MCF 10A (cell line): Measurements from ENCODE around the gene NYNRIN. TPM values are rescaled to one million over a fixed set of nuclear protein-coding genes. Genes with fewer than 3 reads are reported as not detected.

Experiments
- BruUV-seq: library from RNA; stranded (reverse); fragments of 400-500 nt; replicated peaks from 2 replicates; lab custom pipeline; 2021; lab: Mats Ljungman, UMichigan
- CTCF ChIA-PET: fragments of 300-600 bp; sonication (Branson Sonifier 250); formaldehyde crosslinking; extraction: SDS; loops from one replicate; lab custom pipeline; 2021; ENCODE audit warnings: antibody characterized with exemption, inconsistent platforms; lab: Yijun Ruan, JAX
- POLR2A ChIA-PET: fragments of 300-600, 350-650 bp; sonication (Branson Sonifier 250); formaldehyde crosslinking; extraction: SDS; loops from one replicate; lab custom pipeline; 2020; ENCODE audit warnings: antibody characterized with exemption, inconsistent platforms; lab: Yijun Ruan, JAX
- DNase-seq: peaks from one replicate; pipeline ENCODE4 v3.0.0-alpha.2; 2018; ENCODE audit not compliant: unreplicated experiment
- H3K27ac Mint-ChIP-seq: one replicate; pipeline ENCODE4 v1.8.0; 2022; ENCODE audit warnings: mild to moderate bottlenecking, low read depth, mixed read lengths; ENCODE audit not compliant: unreplicated experiment
- H3K27me3 Mint-ChIP-seq: one replicate; pipeline ENCODE4 v1.8.0; 2022; ENCODE audit warnings: mixed read lengths; ENCODE audit not compliant: insufficient read depth, unreplicated experiment
- H3K36me3 Mint-ChIP-seq: one replicate; pipeline ENCODE4 v1.8.0; 2022; ENCODE audit warnings: mild to moderate bottlenecking, moderate library complexity, mixed read lengths; ENCODE audit not compliant: insufficient read depth, unreplicated experiment
- H3K4me1 Mint-ChIP-seq: one replicate; pipeline ENCODE4 v1.8.0; 2022; ENCODE audit warnings: mixed read lengths; ENCODE audit not compliant: insufficient read depth, unreplicated experiment
- H3K4me3 Mint-ChIP-seq: one replicate; pipeline ENCODE4 v1.8.0; 2022; ENCODE audit warnings: mild to moderate bottlenecking, moderate library complexity, mixed read lengths; ENCODE audit not compliant: unreplicated experiment
- H3K9me3 Mint-ChIP-seq: one replicate; pipeline ENCODE4 v1.8.0; 2022; ENCODE audit warnings: mixed read lengths; ENCODE audit not compliant: unreplicated experiment
- CTCF ChIP-seq: fragments of 200-600 bp; IDR thresholded peaks from one replicate; pipeline ENCODE4 v1.8.0; 2022; ENCODE audit warnings: antibody characterized with exemption, mild to moderate bottlenecking; ENCODE audit not compliant: unreplicated experiment
- intact Hi-C: fragments of 100-400 bp; cut with micrococcal nuclease; formaldehyde crosslinking; loops from 2 replicates; pipeline ENCODE4 v1.14.1; 2022
- total RNA-seq: library from RNA; stranded (reverse); gene quantifications from 2 replicates; pipeline ENCODE4 v1.2.3, GENCODE V29; 2022

Gene NYNRIN
- total RNA-seq, 1 experiment from 2014 or later: not detected

GRCh38 chr14:24441485-24441884 lies 42.7 kb downstream of the NYNRIN start:
- H3K27me3 Mint-ChIP-seq: no peaks in the 10 kb centered on the region
- BruUV-seq: TSS peak; percentile 54
- POLR2A ChIA-PET: interaction anchor here (0.8 to 4.8 kb wide), 15 partner anchors 11 to 327 kb away, joined by 3 to 47 read pairs (median 5); partner anchors contain the start of genes CBLN3, DCAF11, DHRS1 and IPO4
- intact Hi-C loops: no loop called here
- DNase-seq: no peak
- no peak for TF ChIP-seq CTCF
- no peaks in the 10 kb centered on the region for H3K9me3 Mint-ChIP-seq
- peak overlapping the region; percentile 78 for H3K4me3 Mint-ChIP-seq
- H3K4me1 Mint-ChIP-seq: peaks cover 8% of the 10 kb centered on the region
- CTCF ChIA-PET: interaction anchor here (0.7 to 5.5 kb wide), 17 partner anchors 10 to 202 kb away, joined by 3 to 64 read pairs (median 3); partner anchors contain the start of genes ADCY4, CIDEB and KHNYN
- H3K27ac Mint-ChIP-seq: peak overlapping the region; percentile 100
- H3K36me3 Mint-ChIP-seq: peaks cover 64% of the 10 kb centered on the region

- TF ChIP-seq CTCF: no peak
- no TSS peak for BruUV-seq
- H3K9me3 Mint-ChIP-seq: no peaks in the 10 kb centered on the region
- peak overlapping the region; percentile 78 for H3K4me3 Mint-ChIP-seq
- H3K4me1 Mint-ChIP-seq: peaks cover 8% of the 10 kb centered on the region
- peak overlapping the region; percentile 100 for H3K27ac Mint-ChIP-seq
- intact Hi-C loops: no loop called here
- H3K27me3 Mint-ChIP-seq: no peaks in the 10 kb centered on the region
- ChIA-PET POLR2A (interaction anchor here (0.8 to 4.8 kb wide), 17 partner anchors 11 to 327 kb away, joined by 3 to 47 read pairs (median 5); partner anchors contain the start of genes CBLN3, DCAF11, DHRS1 and IPO4), CTCF (interaction anchor here (0.7 to 5.5 kb wide), 17 partner anchors 10 to 202 kb away, joined by 3 to 64 read pairs (median 3); partner anchors contain the start of genes ADCY4, CIDEB and KHNYN)
- H3K36me3 Mint-ChIP-seq: peaks cover 60% of the 10 kb centered on the region
- DNase-seq: no peak
Measured at GRCh38 chr14:24441904-24442239, 43.1 kb downstream of the NYNRIN start.

GRCh38 chr14:24442240-24443052 lies 43.6 kb downstream of the NYNRIN start, which contains the start of gene SDR39U1:
Gene SDR39U1, minus strand, starts transcription at chr14:24442776. Its CDS starts 7 bp downstream, at chr14:24442769.
- Mint-ChIP-seq H3K9me3 (no peaks in the 10 kb centered on the region), H3K36me3 (peaks cover 54% of the 10 kb centered on the region), H3K4me1 (peaks cover 8% of the 10 kb centered on the region), H3K27me3 (no peaks in the 10 kb centered on the region), H3K27ac (peak within 1 kb of the TSS; percentile 100), H3K4me3 (peak within 1 kb of the TSS; percentile 78)
- CTCF ChIA-PET: interaction anchor here (0.5 to 5.5 kb wide), 15 partner anchors 11 to 1111 kb away, joined by 3 to 64 read pairs (median 4); partner anchors contain the start of genes ADCY4, CIDEB and KHNYN
- DNase-seq: peak; percentile 99
- intact Hi-C loops: no loop called here
- TF ChIP-seq CTCF: no peak
- no TSS peak for BruUV-seq
- POLR2A ChIA-PET: interaction anchor here (0.8 to 4.8 kb wide), 19 partner anchors 10 to 328 kb away, joined by 3 to 47 read pairs (median 5); partner anchors contain the start of genes CBLN3, DCAF11, DHRS1 and IPO4
